Hematopoietic multipotent progenitor cell treated with erythropoietin and hydrocortisone succinate and interleukin-3 and kit ligand, for 6 days (in vitro differentiated cells): ENCODE results near the gene GABBR2.
A peak's percentile ranks its signal among the peaks of the same experiment; 100 is the strongest.

Source experiments
- DNase-seq: peaks from one replicate; pipeline ENCODE4 v3.0.0-alpha.2; 2015

The GABBR2 gene

DNA sequence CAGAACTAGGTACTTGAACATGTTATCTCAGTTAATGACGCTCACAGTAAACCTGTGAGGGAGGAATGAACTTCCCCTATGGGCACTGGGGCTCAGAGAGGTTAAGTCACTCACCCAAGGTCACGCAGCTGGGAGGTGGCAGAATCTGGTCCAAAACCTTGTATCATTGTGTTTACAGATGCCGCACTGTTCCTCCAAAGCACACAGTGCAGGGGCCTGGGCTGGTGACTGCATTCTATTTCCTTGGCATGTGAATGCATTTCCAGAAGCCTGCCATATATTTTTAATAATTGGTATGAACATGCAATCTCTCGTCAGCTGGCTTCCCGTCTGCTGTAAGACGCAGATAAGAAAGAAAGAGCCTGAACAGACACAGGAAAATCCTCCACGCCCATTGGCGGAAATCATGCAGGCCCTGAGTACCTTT, 376.3 kb downstream of the GABBR2 start:
- peak; percentile 81 for DNase-seq

DNA sequence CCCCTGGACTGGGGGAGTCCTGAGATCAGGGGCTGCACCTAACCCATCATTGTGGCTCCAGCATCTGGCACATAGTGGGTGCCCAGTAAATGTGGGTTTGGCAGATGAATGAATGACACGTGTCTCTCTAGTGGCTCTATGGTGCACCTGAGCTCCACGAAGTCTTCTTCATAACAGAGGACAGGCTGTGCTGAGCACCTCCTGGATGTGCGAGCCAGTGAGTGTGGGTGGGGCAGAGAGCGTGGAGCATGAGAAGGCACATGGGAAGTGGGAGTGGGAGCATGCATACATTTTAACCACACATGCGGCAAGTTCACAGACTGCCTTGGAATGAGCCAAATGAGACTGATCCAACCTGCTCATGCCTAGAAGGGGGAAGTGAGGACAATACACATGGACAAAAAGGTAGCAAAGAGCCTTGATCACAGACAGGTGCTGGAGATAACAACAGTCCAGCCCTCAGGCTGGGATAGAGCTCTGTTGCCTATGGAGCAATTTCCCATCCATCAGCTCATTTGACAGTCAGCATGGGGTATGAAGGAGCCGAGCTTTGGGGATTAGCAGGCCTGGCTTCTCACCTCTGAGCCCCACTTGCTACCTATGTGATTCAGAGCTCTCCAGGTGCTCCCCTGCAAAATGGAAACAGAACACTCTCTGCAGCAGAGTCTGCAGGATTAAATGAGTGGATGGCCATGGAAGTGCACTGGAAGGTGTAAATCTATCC, 377.0 kb downstream of the GABBR2 start:
- DNase-seq = no peak

GRCh38 chr9:98330831-98331230, 377.9 kb downstream of the GABBR2 start:
- no peak for DNase-seq

DNA sequence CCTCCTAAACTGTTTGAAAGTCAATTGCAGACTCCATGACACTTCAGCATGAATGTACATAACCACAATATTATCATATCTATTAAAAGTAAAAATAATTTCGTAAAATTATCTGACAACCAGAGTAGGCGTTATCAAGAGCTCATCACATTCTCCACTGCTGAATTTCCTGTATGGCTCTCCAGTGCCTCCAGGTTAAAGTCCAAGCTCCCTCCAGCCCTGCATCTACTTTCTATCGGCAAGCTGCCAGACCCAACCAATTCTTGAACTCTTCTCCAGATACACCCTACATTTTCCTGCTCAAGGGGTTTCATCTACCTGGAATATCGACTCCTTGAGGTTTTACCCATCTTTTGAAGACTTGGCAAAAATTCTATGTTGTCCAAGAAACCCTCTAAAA, 378.8 kb downstream of the GABBR2 start:
- DNase-seq = no peak

DNA sequence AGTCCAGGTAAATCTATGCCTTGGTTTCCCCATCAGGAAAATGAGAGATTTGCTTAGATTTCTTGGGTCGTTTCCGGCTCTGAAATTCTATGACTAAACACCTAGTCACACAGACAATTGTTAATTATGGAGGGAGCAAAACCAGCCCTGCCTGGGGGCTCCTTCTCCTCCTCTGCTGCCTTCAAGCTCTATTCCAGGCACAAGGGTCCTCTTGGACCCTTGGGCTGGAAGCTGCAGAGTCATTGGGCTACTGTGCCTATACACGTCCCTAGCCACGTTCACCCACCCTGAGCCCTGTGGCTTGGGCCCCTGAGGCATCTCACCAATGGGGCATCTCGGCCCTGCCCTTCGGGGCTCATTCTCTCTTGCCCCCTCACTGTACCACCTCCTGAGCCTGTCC, 379.5 kb downstream of the GABBR2 start:
- no peak for DNase-seq

DNA sequence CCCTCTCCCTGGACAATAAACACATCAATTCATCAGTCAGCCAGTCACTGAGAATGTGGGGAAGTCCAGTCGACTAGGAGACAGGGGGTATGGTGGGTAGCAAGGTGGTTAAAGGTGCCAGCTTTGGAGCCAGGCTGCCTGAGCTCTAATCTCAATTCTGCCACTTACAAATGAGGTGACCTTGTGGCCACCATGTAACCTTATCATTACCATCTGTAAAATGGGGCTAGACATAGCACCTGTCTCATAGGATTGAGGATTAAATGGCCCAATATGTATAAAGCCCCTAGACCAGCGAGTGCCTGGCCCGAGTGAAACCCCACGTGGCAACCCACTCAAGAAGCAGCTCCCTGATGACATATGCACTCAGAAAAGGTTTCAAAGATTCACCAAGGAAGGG, 380.0 kb downstream of the GABBR2 start:
- DNase-seq = no peak

DNA sequence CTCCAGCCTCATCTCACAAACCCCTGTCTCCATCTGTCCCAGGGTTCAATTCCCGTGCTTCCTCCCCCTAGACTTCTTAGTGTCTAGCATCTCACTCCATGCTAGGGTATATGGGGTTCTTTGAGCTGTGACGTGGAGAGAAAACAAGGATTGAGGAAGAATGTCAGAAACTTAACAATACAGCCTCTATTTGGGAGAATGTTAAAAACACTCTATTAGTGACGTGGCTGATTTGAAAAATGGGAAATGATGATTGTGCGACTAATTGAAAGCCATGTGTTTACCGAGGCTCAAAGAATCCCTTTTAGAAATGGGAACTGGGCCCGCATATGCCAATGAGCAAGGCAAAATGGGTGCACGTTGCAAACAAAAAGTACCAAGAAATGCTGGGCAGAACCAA, 380.6 kb downstream of the GABBR2 start:
- DNase-seq = no peak

DNA sequence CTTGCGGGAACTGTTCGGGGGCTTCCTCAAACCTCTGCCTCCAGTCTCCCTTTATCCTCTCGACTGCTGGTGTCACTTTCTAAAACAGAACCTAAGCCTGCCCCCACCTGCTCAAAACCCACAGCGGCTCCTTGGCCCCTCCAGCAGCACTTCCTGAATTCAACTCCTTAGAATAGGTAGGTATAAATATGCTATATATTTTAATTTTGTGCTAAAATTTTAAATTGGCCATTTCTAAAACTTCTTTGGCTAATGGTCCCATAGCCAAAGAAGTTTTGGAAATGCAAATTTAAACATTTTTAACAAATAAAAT, 381.5 kb downstream of the GABBR2 start:
- DNase-seq = no peak

GRCh38 chr9:98326459-98327248, 382.1 kb downstream of the GABBR2 start:
- no peak for DNase-seq

DNA sequence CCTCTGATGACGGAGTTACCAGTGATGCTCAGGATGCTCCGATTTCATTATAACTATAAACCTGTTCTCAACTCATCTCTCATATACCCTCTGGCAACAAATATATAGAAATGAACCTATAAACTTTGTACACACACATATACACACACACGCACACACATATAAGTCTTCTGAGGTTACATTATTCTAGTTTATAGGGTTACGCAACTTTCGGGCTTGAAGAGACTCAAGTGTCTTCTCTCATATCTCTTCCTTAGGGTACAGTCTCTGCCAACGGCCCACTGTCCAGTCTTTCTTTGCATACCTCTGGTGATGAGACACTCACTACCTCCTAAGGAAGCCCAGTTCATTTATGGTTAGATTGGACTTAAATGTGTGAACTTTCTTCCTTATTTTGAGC, 383.9 kb downstream of the GABBR2 start:
- DNase-seq = no peak

GRCh38 chr9:98323831-98324135, 385.0 kb downstream of the GABBR2 start:
- DNase-seq = no peak

GRCh38 chr9:98323051-98323830, 385.5 kb downstream of the GABBR2 start:
- DNase-seq = no peak

DNA sequence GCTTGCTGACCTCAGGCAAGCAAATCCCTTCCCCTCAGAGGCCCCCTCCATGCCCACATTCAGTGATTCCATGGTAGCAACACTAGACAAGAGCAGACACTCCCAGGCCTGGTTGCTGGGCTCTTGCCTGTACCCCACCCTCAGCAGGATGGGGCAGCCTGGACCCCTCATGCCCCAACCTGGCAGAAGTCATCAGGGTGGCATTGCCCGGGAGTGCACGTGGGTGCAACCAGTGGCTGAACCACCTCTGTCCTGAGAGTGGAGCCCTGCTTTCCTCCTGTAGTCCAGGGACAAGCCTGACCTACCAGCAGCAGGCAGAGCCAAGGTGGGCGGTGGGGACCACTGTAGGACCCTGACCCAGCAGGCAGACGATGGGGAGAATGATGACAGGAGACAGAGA, 387.5 kb downstream of the GABBR2 start:
- DNase-seq = no peak

GRCh38 chr9:98318834-98319478, 389.8 kb downstream of the GABBR2 start:
- DNase-seq = no peak

DNA sequence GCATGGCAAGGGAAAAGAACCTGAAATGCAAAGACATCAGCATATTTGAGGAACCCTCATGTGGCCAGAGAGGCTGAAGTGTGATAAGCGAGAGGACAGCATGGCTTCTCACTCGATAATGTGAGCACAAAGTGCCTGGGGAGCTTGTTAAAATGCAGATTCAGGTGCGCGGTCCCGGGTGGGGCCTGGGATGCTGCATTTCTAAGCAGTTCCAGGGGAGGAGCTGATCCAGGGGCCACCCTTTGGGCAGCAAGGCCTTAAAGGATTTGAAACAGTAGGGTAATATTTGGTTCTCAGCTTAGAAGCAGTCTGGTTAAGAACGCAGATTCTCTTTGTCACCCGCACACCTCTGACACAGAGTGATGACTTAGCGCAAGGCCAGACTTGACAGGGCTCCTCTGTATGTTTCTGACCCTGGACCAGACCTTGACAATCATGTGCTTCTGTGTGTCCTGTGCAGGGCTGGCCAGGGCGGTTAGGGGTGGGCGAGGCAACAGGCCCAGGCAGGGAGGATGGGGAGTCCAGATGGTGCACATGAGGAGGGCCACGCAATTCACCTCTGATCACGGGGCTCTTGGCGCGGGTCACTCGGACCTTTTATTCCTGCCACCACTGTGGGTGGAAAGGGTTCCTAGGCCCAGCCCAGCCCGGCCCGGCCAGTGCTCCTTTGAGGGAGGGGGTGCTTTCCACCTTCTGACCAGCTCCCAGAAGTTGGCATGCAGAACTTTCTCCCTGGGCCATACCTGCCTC, 390.5 kb downstream of the GABBR2 start:
- DNase-seq = no peak

- no peak for DNase-seq
Measured at GRCh38 chr9:98317134-98317857, 391.4 kb downstream of the GABBR2 start.

DNA sequence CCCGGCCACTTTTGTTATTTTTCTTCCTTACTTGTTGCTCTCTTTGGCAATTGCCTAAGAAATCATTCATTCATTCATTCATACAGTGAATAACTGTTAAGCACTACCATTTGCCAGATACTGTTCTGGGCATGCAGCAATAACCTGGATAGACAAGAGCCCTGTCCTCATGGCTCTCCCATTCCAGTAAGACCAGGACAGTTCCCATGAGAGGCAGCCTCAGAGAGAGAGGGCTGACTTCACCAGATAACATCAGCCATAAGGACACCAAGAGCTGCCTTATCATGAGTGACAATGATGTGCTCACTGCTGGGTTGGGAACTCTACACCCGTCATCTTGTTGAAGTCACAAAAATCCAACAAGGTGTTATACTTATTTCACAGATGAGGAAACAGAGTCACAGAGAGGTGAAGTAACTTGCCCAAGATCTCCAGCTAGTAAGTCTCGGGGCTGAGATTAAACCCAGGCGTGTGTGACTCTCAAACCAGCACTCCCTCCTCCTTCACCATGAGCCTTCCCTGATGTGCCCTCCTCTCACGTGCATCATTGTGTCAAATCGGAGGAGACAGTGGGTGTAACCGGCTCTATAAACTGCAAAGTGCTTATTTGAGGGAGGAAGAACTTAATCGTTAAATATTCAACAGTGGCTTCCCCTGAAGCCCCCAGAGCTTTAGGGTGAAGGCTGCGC, 392.1 kb downstream of the GABBR2 start:
- DNase-seq = no peak

DNA sequence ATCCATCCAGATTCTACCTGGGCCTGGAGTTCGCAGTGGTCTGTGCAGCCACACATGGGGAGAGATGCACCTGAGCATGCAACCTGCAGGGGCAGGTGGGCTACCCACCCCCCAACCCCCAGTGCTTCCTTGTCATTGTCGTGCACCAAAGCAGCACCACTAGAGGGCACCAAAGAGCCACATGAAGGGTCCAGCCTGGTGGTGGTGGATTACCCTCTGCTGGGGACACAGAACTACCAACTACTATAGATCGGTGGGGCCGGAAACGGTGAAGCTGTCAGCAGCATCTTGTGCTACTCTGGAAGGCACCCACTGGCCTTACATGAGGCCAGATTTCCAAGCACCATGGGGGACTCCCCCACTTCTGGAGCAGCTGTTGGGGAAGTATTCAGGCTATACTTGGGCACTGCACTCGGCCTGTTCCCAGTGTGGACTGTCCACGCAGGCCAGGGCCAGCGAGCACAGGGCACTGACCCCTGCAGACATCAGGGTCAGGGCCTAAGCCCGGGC, 393.1 kb downstream of the GABBR2 start:
- DNase-seq = peak; percentile 92

DNA sequence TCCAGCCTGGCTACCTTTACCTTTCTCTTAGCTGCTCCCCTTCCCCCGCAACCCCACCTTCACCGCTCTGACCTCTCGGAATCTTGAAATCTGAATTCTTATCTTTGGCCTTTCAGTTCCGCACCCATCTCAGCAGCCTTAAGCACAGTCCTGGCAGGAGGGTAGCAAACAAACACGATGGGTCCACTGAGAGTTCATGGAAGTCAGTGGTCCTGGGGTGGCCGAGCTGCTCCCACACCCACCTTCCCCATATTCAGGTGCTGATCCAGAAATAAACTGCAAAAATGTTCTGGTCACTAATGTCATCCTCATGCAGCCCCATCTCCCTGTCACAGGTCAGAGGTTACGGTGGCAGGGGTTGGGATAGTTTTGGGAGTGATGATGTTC, 393.7 kb downstream of the GABBR2 start:
- no peak for DNase-seq

GRCh38 chr9:98314381-98315066, 394.2 kb downstream of the GABBR2 start:
- DNase-seq = no peak

DNA sequence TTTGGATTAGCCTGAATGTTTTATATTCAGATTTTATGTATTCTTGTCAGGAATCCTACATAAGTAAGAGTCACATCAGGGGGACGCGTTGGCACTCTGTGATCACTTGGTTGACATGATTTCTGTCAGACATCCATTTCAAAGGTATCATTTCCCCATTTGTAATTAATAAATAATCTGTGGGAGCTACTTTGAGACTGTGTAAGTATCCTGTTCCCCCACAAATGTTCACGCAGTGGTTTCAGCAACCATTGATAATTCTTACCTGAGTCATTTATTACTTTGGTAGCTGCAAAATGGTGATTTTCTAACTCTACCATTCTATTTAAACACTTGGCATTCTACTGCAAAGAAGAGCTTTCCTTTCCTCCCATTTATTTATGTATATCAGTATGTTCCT, 396.4 kb downstream of the GABBR2 start:
- no peak for DNase-seq
